GM21723 (cell line): ENCODE measurements around the gene PTPRD.

ENCODE experiments used
- ATAC-seq: cut with Tn5 transposase; IDR thresholded peaks from one replicate; pipeline ENCODE4 v1.9.1; 2021; ENCODE audit warnings: mild to moderate bottlenecking, moderate library complexity; ENCODE audit not compliant: unreplicated experiment

The PTPRD gene

GRCh38 chr9:10612641-10613398, at the start of gene PTPRD:
Gene PTPRD (minus strand): TSS chr9:10613002.
- ATAC-seq: peak; percentile 94

DNA sequence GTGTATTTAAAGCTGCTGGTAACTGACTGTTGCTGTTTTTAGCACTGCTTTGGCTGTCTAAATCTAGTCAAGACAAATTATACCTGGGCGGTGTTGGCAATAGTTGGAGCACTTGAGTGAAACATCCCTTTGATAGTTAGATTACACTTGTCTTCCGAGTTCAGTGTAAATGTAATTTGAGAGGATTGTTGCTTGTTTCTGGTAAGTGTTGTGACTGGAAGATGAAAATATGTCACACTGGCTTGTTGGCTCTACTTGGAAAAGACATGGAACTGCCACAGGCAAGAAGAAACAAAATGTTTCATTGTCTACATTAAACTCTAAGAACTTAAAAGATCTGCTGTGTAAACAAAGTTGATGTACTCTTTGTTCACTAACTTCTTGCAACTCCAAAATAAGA, 49.2 kb upstream of the PTPRD start:
- no peak for ATAC-seq

GRCh38 chr9:10661376-10661775, 48.6 kb upstream of the PTPRD start:
- no peak for ATAC-seq

DNA sequence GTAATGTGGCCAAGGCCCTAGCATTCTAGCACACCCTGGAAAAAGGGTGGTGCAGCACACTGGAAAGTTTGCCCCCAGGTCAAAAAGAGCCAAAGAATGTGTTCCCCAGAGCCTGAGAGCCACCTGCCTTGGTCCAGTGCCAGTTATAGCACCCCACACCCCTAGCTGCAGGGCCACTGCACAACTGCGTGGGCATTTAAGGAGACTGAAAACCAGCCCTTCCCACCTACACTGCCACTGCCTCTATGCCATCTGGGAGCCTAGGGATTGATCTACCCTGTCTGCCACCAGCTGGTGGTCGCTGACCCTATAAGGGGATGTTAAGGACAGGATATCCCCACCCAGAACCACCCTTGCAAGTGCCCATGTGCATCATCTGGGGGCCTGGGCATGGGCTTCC, 38.2 kb upstream of the PTPRD start:
- no peak for ATAC-seq

- no peak for ATAC-seq
Measured at GRCh38 chr9:10649076-10649475, 36.3 kb upstream of the PTPRD start.

- ATAC-seq: no peak
Measured at GRCh38 chr9:10633785-10634184, 21.0 kb upstream of the PTPRD start.

GRCh38 chr9:10614196-10614800, 1.5 kb upstream of the PTPRD start:
- ATAC-seq: no peak

DNA sequence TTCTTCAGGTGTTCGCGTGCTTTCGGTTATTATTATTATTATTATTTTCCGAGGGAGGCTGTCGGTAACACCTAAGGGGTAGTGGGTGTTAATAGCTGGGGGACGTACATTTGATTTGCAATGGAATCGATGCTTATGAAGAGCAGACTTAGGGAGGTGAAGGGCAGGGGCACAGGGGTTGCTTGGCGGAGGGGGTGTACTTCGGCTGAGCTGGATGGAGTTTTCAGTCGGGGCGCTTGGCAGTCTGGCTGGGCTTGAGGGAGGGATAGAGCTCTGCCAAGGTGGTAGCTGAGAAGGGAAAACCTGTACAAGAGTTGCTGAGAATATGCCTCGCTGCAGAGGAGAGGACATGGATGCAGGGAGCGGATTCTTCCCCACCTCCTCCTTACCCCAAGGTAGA, 617 bp upstream of the PTPRD start:
- ATAC-seq: no peak

GRCh38 chr9:10605388-10605787, 7.4 kb downstream of the PTPRD start:
- ATAC-seq: no peak

DNA sequence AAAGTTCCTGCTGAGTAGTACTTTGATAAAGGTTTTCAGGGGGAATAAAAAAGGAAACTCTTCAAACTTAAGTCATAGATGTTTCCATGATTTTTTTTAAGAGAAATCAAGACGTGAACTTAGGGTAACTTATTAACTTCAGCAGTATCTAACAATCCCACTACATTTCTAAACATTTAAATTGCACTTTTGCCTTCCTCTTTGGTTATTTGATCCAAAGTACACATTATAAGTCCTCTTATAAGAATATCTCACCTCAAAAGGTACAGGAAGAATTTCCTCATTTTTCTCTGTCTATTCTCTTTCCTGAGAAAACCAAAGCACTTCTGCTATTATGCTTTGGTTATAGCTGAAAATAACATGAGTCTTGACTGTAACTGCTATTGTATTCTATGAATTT, 7.9 kb downstream of the PTPRD start:
- no peak for ATAC-seq

DNA sequence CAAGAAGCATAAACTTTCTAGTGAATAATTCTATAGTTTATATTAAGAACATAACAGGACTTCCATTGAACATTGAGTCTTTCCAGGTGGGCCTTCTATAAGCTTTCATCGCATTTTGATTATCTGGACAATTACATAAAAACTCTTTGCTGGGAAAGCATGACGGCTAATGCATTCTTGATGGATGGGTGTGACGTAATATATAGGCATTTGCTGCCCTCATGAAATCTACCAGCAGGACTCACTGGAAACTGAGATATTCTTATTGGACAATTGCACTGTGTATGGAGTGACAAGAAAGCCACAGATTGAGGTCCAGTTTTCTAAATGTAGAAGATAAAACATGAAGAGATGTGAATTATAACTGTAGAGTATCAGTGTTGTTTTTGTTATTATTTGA, 15.0 kb downstream of the PTPRD start:
- no peak for ATAC-seq

GRCh38 chr9:10594482-10594881, 18.3 kb downstream of the PTPRD start:
- ATAC-seq: no peak

DNA sequence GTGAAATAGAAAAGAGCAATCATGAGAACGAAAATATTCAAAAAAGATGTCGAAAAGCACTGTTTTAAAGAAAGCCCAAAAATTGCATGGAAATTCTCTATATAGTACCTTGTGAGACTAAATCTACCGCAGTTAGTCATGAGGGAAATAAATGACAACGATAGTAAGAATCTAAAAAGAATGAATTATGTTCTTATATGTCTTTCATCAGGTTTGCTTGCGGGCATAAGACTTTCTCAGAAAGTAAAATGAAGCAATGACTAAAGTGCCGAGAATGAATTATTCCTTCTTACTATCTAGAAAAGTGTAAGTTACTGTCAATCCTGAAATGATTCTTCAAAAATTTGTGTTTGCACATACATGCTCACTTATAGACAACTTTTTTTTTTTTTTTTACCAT, 26.4 kb downstream of the PTPRD start:
- no peak for ATAC-seq

DNA sequence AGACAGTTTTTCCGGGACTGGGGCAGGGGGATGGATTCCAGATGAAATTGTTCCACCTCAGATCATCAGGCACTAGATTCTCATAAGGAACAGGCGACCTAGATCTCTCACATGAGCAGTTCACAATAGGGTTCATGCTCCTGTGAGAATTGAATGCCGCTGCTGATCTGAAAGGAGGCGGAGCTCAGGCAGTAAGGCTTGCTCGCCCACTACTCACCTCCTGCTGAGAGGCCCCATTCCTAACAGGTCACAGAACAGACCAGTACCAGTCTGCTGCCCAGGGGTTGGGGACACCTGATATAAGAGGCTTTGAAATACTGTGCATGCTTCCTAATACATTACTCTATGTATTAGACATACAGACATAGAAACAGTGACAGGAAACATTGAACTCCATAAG, 41.1 kb downstream of the PTPRD start:
- no peak for ATAC-seq

DNA sequence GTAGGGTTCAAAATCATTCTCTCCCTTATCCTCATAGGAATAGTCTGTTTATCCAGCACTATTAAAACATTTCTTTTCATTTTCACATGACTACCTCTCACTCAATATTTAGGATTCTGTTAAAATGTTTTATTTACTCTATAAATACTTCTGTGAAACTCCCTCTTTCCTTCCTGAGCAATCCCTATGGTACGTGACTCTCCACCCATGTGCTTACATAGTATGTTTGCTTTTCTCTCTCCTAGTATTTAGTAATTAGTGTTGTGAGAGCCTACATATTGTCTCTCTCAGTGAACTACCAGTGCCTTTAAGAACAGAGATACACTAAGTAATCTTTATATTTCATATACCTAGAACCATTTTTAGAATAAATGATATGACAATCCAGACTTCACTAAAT, 46.0 kb downstream of the PTPRD start:
- no peak for ATAC-seq

GRCh38 chr9:10562581-10563343, 50.0 kb downstream of the PTPRD start:
- ATAC-seq: no peak

- no peak for ATAC-seq
Measured at GRCh38 chr9:10548348-10548747, 64.5 kb downstream of the PTPRD start.

DNA sequence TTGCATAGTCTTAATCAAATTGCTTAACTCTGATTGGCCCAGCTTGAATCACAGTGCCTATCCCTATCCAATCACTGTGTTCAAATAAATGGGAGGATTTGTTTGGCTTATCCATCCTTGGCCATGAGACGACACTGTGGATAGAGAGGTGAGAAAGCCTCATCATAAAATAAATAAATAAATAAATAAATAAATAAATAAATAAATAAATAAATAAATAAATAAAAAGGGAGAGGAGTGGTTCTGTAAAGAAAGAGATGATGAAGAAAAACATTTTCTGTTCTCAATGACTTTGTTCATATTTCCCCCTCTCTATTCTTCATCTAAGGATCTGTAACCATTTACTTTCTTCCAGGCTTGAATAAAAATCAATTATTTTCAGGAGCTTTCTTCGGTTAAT, 74.7 kb downstream of the PTPRD start:
- no peak for ATAC-seq

DNA sequence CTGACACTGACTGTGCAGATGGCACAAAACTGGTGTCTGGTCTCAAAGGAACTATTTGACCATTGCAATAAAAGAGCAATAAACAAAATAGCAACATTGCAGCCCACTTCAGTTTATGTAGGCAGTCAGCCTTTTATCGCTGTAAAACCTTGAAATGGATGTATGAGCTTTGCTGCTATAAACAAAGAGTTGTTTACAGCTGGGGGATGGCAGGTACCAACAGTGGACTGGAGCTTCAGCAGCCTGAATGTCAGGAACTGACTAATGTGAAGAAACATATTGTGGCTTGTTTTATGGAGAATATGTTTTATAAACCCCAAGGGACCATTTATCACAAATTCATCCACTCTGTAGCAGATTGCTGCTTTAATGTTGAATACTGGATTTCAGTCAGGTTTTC, 78.0 kb downstream of the PTPRD start:
- ATAC-seq: no peak

- ATAC-seq: no peak
Measured at GRCh38 chr9:10525972-10526371, 86.8 kb downstream of the PTPRD start.

- no peak for ATAC-seq
Measured at GRCh38 chr9:10523164-10523563, 89.6 kb downstream of the PTPRD start.

- ATAC-seq: no peak
Measured at GRCh38 chr9:10512144-10512543, 100.7 kb downstream of the PTPRD start.
